Measurements from ENCODE around the gene GARIN5A.

DNA sequence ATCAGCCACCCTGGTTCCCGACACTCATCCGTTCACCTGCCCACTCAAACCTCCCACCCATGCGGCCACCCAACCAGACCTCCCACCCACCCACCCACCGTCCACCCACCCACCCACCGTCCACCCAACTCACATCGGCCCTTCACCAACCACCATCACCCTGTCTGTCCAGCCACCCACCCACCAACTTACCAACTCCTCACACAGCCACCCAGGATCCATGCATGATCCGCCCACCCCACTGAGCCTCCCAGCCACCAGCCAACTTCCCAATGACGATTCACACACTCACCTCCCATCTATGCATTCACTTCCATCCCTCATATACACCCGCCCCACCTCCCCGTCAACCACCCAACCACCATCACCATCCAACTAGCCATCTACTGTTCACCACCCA lies 30.1 kb upstream of the GARIN5A start:
- TF ChIP-seq, protein P1, sequence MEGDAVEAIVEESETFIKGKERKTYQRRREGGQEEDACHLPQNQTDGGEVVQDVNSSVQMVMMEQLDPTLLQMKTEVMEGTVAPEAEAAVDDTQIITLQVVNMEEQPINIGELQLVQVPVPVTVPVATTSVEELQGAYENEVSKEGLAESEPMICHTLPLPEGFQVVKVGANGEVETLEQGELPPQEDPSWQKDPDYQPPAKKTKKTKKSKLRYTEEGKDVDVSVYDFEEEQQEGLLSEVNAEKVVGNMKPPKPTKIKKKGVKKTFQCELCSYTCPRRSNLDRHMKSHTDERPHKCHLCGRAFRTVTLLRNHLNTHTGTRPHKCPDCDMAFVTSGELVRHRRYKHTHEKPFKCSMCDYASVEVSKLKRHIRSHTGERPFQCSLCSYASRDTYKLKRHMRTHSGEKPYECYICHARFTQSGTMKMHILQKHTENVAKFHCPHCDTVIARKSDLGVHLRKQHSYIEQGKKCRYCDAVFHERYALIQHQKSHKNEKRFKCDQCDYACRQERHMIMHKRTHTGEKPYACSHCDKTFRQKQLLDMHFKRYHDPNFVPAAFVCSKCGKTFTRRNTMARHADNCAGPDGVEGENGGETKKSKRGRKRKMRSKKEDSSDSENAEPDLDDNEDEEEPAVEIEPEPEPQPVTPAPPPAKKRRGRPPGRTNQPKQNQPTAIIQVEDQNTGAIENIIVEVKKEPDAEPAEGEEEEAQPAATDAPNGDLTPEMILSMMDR (IDR thresholded peaks at IDR 0.05): no peak
- no peak for TF ChIP-seq POLR2A (IDR thresholded peaks at IDR 0.05)
